WTC11 (cell line): ENCODE measurements around the gene GPR150. TPM values are rescaled to one million over a fixed set of nuclear protein-coding genes. Genes with fewer than 3 reads are reported as not detected.

Experiments used
- ATAC-seq: fragments of 200-7000 bp; cut with Tn5 transposase; 2 replicates; pipeline ENCODE4 v1.10.0; 2021; ENCODE audit warnings: mild to moderate bottlenecking, moderate library complexity
- CTCF ChIA-PET: fragments of 300-600 bp; sonication (Branson Sonifier 250); formaldehyde crosslinking; loops from one replicate; lab custom pipeline; 2021; ENCODE audit warnings: antibody characterized with exemption; lab: Charles Lee
- POLR2A ChIA-PET: fragments of 350-600 bp; sonication (Branson Sonifier 250); formaldehyde crosslinking; loops from one replicate; lab custom pipeline; 2021; ENCODE audit warnings: antibody characterized with exemption; lab: Charles Lee
- DNase-seq: peaks from one replicate; pipeline ENCODE4 v3.0.0; 2021; ENCODE audit warnings: low spot score
- H3K27ac Mint-ChIP-seq: 2 replicates; pipeline ENCODE4 v1.8.0; 2021; ENCODE audit warnings: mixed read lengths
- H3K27me3 Mint-ChIP-seq: 2 replicates; pipeline ENCODE4 v1.8.0; 2021; ENCODE audit warnings: low read depth, mild to moderate bottlenecking, moderate library complexity, mixed read lengths
- H3K36me3 Mint-ChIP-seq: 2 replicates; pipeline ENCODE4 v1.8.0; 2021; ENCODE audit warnings: mixed read lengths
- H3K4me1 Mint-ChIP-seq: 2 replicates; pipeline ENCODE4 v1.8.0; 2022; ENCODE audit warnings: mixed read lengths
- H3K4me3 Mint-ChIP-seq: 2 replicates; pipeline ENCODE4 v1.8.0; 2021; ENCODE audit warnings: mild to moderate bottlenecking, moderate library complexity, mixed read lengths
- H3K9me3 Mint-ChIP-seq: 2 replicates; pipeline ENCODE4 v1.8.0; 2021; ENCODE audit warnings: mixed read lengths
- ATF1 ChIP-seq: sonication (generic); formaldehyde crosslinking; IDR thresholded peaks from 2 replicates; pipeline ENCODE4 v1.8.1; 2023; ENCODE audit warnings: mild to moderate bottlenecking, moderate library complexity, missing genetic modification reagents
- CREM ChIP-seq: sonication (generic); formaldehyde crosslinking; IDR thresholded peaks from 2 replicates; pipeline ENCODE4 v1.8.1; 2022; ENCODE audit warnings: mild to moderate bottlenecking, missing genetic modification reagents, moderate library complexity
- MYBL2 ChIP-seq: sonication (generic); formaldehyde crosslinking; IDR thresholded peaks from 2 replicates; pipeline ENCODE4 v1.8.1; 2023; ENCODE audit warnings: mild to moderate bottlenecking, moderate library complexity, missing genetic modification reagents
- NFE2L1 ChIP-seq: sonication (generic); formaldehyde crosslinking; IDR thresholded peaks from 2 replicates; pipeline ENCODE4 v1.8.1; 2023; ENCODE audit warnings: missing genetic modification reagents
- NR3C1 ChIP-seq: sonication (generic); formaldehyde crosslinking; conservative IDR thresholded peaks from 2 replicates; pipeline ENCODE4 v1.8.1; 2023; ENCODE audit warnings: low read depth, mild to moderate bottlenecking, missing genetic modification reagents
- OVOL2 ChIP-seq: fragments of 250-450 bp; sonication (Bioruptor Pico); IDR thresholded peaks from 2 replicates; pipeline ENCODE4 v1.9.0; 2021; ENCODE audit warnings: mild to moderate bottlenecking, borderline replicate concordance
- TP53 ChIP-seq: sonication (generic); formaldehyde crosslinking; IDR thresholded peaks from 2 replicates; pipeline ENCODE4 v1.8.1; 2023; ENCODE audit warnings: mild to moderate bottlenecking, missing genetic modification reagents
- ZNF317 ChIP-seq: sonication (generic); formaldehyde crosslinking; IDR thresholded peaks from 2 replicates; pipeline ENCODE4 v1.8.1; 2023; ENCODE audit warnings: low read depth, mild to moderate bottlenecking, moderate library complexity, missing genetic modification reagents, borderline replicate concordance
- total RNA-seq: library from RNA; stranded (reverse); gene quantifications from 3 replicates; pipeline ENCODE4 v1.2.3, GENCODE V29; 2021
- TF ChIP-seq, protein P1 (sequence below): sonication (generic); formaldehyde crosslinking; IDR thresholded peaks from 2 replicates; pipeline ENCODE4 v1.8.0; 2022; ENCODE audit warnings: mild to moderate bottlenecking, missing genetic modification reagents
- TF ChIP-seq, protein P2 (sequence below): sonication (generic); formaldehyde crosslinking; IDR thresholded peaks from 2 replicates; pipeline ENCODE4 v1.8.0; 2022; ENCODE audit warnings: missing genetic modification reagents
- TF ChIP-seq, protein P3 (sequence below): fragments of 250-450 bp; sonication (Bioruptor Pico); IDR thresholded peaks from 2 replicates; pipeline ENCODE4 v1.9.0; 2021; ENCODE audit warnings: mild to moderate bottlenecking, borderline replicate concordance
- TF ChIP-seq, protein P4 (sequence below): fragments of 250-450 bp; sonication (Bioruptor Pico); IDR thresholded peaks from 2 replicates; pipeline ENCODE4 v1.9.0; 2021; ENCODE audit warnings: mild to moderate bottlenecking
- TF ChIP-seq, protein P5 (sequence below): sonication (generic); formaldehyde crosslinking; IDR thresholded peaks from 2 replicates; pipeline ENCODE4 v1.8.1; 2022; ENCODE audit warnings: mild to moderate bottlenecking, missing genetic modification reagents, moderate library complexity, borderline replicate concordance

Gene GPR150
- total RNA-seq, 1 experiment from 2014 or later, result 0.13 TPM

DNA sequence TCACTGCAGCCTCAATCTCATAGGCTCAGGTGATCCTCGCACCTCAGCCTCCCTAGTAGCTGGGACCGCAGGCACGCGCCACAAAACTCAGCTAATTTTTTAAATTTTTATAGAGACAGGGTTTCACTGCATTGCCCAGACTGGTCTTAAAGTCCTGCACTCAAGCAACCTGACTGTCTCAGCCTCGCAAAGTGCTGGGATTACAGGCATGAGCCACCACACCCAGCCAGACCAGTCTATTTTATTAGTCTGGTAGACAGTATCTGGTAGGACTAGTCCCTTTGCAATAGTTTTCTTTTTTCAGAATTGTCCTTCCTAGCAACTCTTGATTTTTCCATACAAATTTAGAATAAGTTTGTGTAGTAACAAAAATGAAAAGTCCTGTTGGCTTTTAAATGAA lies 14.1 kb upstream of the GPR150 start (continued):
- TF ChIP-seq, protein P1, sequence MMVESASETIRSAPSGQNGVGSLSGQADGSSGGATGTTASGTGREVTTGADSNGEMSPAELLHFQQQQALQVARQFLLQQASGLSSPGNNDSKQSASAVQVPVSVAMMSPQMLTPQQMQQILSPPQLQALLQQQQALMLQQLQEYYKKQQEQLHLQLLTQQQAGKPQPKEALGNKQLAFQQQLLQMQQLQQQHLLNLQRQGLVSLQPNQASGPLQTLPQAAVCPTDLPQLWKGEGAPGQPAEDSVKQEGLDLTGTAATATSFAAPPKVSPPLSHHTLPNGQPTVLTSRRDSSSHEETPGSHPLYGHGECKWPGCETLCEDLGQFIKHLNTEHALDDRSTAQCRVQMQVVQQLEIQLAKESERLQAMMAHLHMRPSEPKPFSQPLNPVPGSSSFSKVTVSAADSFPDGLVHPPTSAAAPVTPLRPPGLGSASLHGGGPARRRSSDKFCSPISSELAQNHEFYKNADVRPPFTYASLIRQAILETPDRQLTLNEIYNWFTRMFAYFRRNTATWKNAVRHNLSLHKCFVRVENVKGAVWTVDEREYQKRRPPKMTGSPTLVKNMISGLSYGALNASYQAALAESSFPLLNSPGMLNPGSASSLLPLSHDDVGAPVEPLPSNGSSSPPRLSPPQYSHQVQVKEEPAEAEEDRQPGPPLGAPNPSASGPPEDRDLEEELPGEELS (CRISPR knock-in tag), result no peak
- TF ChIP-seq, protein P2, sequence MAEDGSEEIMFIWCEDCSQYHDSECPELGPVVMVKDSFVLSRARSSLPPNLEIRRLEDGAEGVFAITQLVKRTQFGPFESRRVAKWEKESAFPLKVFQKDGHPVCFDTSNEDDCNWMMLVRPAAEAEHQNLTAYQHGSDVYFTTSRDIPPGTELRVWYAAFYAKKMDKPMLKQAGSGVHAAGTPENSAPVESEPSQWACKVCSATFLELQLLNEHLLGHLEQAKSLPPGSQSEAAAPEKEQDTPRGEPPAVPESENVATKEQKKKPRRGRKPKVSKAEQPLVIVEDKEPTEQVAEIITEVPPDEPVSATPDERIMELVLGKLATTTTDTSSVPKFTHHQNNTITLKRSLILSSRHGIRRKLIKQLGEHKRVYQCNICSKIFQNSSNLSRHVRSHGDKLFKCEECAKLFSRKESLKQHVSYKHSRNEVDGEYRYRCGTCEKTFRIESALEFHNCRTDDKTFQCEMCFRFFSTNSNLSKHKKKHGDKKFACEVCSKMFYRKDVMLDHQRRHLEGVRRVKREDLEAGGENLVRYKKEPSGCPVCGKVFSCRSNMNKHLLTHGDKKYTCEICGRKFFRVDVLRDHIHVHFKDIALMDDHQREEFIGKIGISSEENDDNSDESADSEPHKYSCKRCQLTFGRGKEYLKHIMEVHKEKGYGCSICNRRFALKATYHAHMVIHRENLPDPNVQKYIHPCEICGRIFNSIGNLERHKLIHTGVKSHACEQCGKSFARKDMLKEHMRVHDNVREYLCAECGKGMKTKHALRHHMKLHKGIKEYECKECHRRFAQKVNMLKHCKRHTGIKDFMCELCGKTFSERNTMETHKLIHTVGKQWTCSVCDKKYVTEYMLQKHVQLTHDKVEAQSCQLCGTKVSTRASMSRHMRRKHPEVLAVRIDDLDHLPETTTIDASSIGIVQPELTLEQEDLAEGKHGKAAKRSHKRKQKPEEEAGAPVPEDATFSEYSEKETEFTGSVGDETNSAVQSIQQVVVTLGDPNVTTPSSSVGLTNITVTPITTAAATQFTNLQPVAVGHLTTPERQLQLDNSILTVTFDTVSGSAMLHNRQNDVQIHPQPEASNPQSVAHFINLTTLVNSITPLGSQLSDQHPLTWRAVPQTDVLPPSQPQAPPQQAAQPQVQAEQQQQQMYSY (CRISPR knock-in tag), result no peak
- TF ChIP-seq CREM (CRISPR knock-in tag) (no peak), OVOL2 (CRISPR knock-in tag) (no peak)

DNA sequence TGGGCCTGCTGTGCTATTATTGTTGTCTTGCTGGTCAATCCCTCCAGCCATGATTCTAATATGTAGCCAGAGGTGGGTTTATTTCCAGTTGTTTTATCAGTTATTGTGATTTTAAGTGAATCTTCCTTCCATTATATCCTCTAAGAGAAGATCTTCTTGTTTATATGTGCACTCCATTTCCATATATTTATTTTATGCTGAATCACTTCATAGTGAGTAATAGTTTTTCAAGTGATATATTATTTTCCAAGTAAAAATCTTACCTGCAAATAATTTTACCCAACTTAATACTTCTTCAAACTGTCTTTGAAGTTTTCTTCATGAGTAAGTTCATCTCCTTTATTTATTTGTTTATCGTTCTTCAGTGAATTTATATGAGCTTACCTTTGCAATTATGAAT lies 13.5 kb upstream of the GPR150 start:
- H3K4me1 Mint-ChIP-seq, result no peaks in the 10 kb centered on the region
- CTCF ChIA-PET, result no interaction called here
- H3K9me3 Mint-ChIP-seq, result peaks cover 4% of the 10 kb centered on the region; the same call in 1 of the 2 replicates
- no peak overlapping the region for H3K27ac Mint-ChIP-seq
- H3K4me3 Mint-ChIP-seq, result no peak overlapping the region
- H3K36me3 Mint-ChIP-seq, result no peaks in the 10 kb centered on the region
- TF ChIP-seq NFE2L1 (CRISPR knock-in tag) (no peak), MYBL2 (CRISPR knock-in tag) (no peak), NR3C1 (no peak), ATF1 (CRISPR knock-in tag) (no peak), ZNF317 (CRISPR knock-in tag) (no peak), TP53 (no peak)
- TF ChIP-seq, protein P3, sequence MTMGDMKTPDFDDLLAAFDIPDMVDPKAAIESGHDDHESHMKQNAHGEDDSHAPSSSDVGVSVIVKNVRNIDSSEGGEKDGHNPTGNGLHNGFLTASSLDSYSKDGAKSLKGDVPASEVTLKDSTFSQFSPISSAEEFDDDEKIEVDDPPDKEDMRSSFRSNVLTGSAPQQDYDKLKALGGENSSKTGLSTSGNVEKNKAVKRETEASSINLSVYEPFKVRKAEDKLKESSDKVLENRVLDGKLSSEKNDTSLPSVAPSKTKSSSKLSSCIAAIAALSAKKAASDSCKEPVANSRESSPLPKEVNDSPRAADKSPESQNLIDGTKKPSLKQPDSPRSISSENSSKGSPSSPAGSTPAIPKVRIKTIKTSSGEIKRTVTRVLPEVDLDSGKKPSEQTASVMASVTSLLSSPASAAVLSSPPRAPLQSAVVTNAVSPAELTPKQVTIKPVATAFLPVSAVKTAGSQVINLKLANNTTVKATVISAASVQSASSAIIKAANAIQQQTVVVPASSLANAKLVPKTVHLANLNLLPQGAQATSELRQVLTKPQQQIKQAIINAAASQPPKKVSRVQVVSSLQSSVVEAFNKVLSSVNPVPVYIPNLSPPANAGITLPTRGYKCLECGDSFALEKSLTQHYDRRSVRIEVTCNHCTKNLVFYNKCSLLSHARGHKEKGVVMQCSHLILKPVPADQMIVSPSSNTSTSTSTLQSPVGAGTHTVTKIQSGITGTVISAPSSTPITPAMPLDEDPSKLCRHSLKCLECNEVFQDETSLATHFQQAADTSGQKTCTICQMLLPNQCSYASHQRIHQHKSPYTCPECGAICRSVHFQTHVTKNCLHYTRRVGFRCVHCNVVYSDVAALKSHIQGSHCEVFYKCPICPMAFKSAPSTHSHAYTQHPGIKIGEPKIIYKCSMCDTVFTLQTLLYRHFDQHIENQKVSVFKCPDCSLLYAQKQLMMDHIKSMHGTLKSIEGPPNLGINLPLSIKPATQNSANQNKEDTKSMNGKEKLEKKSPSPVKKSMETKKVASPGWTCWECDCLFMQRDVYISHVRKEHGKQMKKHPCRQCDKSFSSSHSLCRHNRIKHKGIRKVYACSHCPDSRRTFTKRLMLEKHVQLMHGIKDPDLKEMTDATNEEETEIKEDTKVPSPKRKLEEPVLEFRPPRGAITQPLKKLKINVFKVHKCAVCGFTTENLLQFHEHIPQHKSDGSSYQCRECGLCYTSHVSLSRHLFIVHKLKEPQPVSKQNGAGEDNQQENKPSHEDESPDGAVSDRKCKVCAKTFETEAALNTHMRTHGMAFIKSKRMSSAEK, result no peak
- TF ChIP-seq, protein P4, sequence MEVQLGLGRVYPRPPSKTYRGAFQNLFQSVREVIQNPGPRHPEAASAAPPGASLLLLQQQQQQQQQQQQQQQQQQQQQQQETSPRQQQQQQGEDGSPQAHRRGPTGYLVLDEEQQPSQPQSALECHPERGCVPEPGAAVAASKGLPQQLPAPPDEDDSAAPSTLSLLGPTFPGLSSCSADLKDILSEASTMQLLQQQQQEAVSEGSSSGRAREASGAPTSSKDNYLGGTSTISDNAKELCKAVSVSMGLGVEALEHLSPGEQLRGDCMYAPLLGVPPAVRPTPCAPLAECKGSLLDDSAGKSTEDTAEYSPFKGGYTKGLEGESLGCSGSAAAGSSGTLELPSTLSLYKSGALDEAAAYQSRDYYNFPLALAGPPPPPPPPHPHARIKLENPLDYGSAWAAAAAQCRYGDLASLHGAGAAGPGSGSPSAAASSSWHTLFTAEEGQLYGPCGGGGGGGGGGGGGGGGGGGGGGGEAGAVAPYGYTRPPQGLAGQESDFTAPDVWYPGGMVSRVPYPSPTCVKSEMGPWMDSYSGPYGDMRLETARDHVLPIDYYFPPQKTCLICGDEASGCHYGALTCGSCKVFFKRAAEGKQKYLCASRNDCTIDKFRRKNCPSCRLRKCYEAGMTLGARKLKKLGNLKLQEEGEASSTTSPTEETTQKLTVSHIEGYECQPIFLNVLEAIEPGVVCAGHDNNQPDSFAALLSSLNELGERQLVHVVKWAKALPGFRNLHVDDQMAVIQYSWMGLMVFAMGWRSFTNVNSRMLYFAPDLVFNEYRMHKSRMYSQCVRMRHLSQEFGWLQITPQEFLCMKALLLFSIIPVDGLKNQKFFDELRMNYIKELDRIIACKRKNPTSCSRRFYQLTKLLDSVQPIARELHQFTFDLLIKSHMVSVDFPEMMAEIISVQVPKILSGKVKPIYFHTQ (CRISPR knock-in tag), result no peak
- TF ChIP-seq, protein P5, sequence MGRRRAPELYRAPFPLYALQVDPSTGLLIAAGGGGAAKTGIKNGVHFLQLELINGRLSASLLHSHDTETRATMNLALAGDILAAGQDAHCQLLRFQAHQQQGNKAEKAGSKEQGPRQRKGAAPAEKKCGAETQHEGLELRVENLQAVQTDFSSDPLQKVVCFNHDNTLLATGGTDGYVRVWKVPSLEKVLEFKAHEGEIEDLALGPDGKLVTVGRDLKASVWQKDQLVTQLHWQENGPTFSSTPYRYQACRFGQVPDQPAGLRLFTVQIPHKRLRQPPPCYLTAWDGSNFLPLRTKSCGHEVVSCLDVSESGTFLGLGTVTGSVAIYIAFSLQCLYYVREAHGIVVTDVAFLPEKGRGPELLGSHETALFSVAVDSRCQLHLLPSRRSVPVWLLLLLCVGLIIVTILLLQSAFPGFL, result no peak
- DNase-seq (no peak), ATAC-seq (no peak)
- H3K27me3 Mint-ChIP-seq, result no peaks in the 10 kb centered on the region
- POLR2A ChIA-PET, result no interaction called here
